ENCODE results near the gene IL16.

- TF ChIP-seq CTCF (optimal IDR thresholded peaks at IDR 0.05 in 1 of 3, IDR thresholded peaks at IDR 0.05 in 1 of 3, conservative IDR thresholded peaks at IDR 0.05 in 1 of 3; ENCODE audit: extremely low read depth in 1 of 3, insufficient read depth in 2 of 3, low read length in 3 of 3) (no peak), EZH2 (IDR thresholded peaks at IDR 0.05; ENCODE audit: low read length) (no peak)
These were observed 20.3 kb upstream of the IL16 start for GRCh38 chr15:81176291-81176893.

All from keratinocyte (primary cell).